ENCODE measurements around the gene SFXN4. TPM values are rescaled to one million over a fixed set of nuclear protein-coding genes. Genes with fewer than 3 reads are reported as not detected.
A peak's percentile ranks its signal among the peaks of the same experiment; 100 is the strongest.

SFXN4 gene
- total RNA-seq, 6 experiments from 2014 or later = 16.0 to 152 (median 23.8) TPM

- Histone ChIP-seq H3K27ac (peak overlapping the region in 1 of 3 donors; percentile 27), H3K4me3 (peak overlapping the region; percentile 71 to 89 (median 88)), H3K9me3 (no peaks in the 10 kb centered on the region), H3K27me3 (no peaks in the 10 kb centered on the region), H3K4me1 (peaks cover 0 to 11% (median 0%) of the 10 kb centered on the region in 4 donors), H3K36me3 (peaks cover 0 to 20% (median 2%) of the 10 kb centered on the region in 4 donors)
- no peak for DNase-seq
- WGBS (ENCODE audit: insufficient coverage, low coverage, low lambda C conversion rate, missing lambda C conversion rate) = 91% methylated on average over 9 of the region's 12 CpGs
- no peak for TF ChIP-seq CTCF (IDR thresholded peaks at IDR 0.05)
- no peak for ATAC-seq
- intact Hi-C loops (cut with DNase I) = no loop called here
These were observed 60.4 kb downstream of the SFXN4 start for GRCh38 chr10:119105155-119105554.

- DNase-seq = peak; percentile 40 to 60 (median 57)
- Histone ChIP-seq H3K4me1 (peaks cover 0 to 11% (median 0%) of the 10 kb centered on the region in 4 donors), H3K9me3 (no peaks in the 10 kb centered on the region), H3K36me3 (peaks cover 0 to 17% (median 2%) of the 10 kb centered on the region in 4 donors), H3K27me3 (no peaks in the 10 kb centered on the region), H3K27ac (peak overlapping the region; percentile 27 to 63 (median 43)), H3K4me3 (peak overlapping the region; percentile 71 to 89 (median 88))
- TF ChIP-seq POLR2A (IDR thresholded peaks at IDR 0.05) = no peak
- intact Hi-C loops (cut with DNase I) = no loop called here
- 1% methylated on average over 8 of the region's 22 CpGs for WGBS (ENCODE audit: insufficient coverage, low coverage, low lambda C conversion rate, missing lambda C conversion rate)
- ATAC-seq = peak; percentile 20 to 41 (median 32)
These were observed 60.9 kb downstream of the SFXN4 start for GRCh38 chr10:119104654-119105015.

- Histone ChIP-seq H3K4me1 (peaks cover 0 to 11% (median 0%) of the 10 kb centered on the region in 4 donors), H3K9me3 (no peaks in the 10 kb centered on the region), H3K36me3 (peaks cover 0 to 12% (median 2%) of the 10 kb centered on the region in 4 donors), H3K27me3 (no peaks in the 10 kb centered on the region), H3K4me3 (peak within 1 kb of the TSS; percentile 71 to 89 (median 88)), H3K27ac (peak within 1 kb of the TSS; percentile 43 to 63 (median 60))
- intact Hi-C loops (cut with DNase I) = no loop called here
- 1% methylated on average over 25 of the region's 91 CpGs for WGBS (ENCODE audit: insufficient coverage, low coverage, low lambda C conversion rate, missing lambda C conversion rate)
- no peak for TF ChIP-seq CTCF (IDR thresholded peaks at IDR 0.05)
- peak; percentile 84 for TF ChIP-seq POLR2A (IDR thresholded peaks at IDR 0.05)
- peak; percentile 89 for DNase-seq
- ATAC-seq = peak; percentile 94 to 97 (median 96)
These were observed 61.4 kb downstream of the SFXN4 start, which contains the start of gene DENND10 for GRCh38 chr10:119103903-119104653. TSS of gene DENND10 (plus strand) at chr10:119104113. CDS start at chr10:119104143, 30 bp downstream.

- ATAC-seq = no peak
- intact Hi-C loops (cut with DNase I) = no loop called here
- Histone ChIP-seq H3K9me3 (no peaks in the 10 kb centered on the region), H3K4me3 (no peak overlapping the region), H3K27me3 (no peaks in the 10 kb centered on the region), H3K4me1 (peaks cover 0 to 11% (median 0%) of the 10 kb centered on the region in 4 donors), H3K36me3 (peaks cover 0 to 5% (median 0%) of the 10 kb centered on the region in 4 donors), H3K27ac (no peak overlapping the region)
- TF ChIP-seq POLR2A (IDR thresholded peaks at IDR 0.05) = no peak
- no peak for TF ChIP-seq CTCF (IDR thresholded peaks at IDR 0.05)
- WGBS (ENCODE audit: insufficient coverage, low coverage, low lambda C conversion rate, missing lambda C conversion rate) = 42% methylated on average over 8 of the region's 12 CpGs
- no peak for DNase-seq
These were observed 62.1 kb downstream of the SFXN4 start for GRCh38 chr10:119103241-119103902.

Data from right lobe of liver (tissue), 6 donors.